ENCODE measurements around the gene CEACAM20. TPM values are rescaled to one million over a fixed set of nuclear protein-coding genes. Genes with fewer than 3 reads are reported as not detected.
"Not testable (repeated sequence)": the region's sequence is repeated elsewhere in the genome, so short reads cannot be mapped to it uniquely, and the experiment has no call there.

CEACAM20 gene
- total RNA-seq: not detected
- long read RNA-seq, donor 1: 0 reads
- long read RNA-seq, donor 2: 0 reads

DNA sequence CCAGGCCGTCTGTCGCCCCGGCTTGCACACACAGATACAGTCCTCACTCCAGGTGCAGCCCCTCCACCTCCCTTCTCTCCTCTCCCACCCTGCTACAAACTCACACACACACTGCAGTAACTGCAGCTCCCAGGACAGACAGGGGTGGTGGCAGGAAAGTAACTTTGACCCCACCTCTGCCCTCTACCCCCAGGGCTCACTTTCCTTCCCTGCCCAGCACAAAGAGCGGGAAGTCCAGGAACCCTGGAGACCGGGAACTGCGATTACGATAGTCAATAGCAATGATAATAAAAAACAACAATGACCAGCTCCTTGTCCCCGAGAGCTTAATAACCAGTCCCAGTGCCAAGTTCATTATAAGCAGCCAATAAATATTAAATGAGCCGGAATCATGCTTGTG, at the start of gene CEACAM20:
TSS of gene CEACAM20 (minus strand) at position 140 of the 400 bp plus-strand sequence. CDS start 166 bp downstream, outside the sequence.
- no peak for DNase-seq (ENCODE audit: low spot score)
- intact Hi-C loops (cut with DNase I): no loop called here

- intact Hi-C loops (cut with DNase I): no loop called here
- no peak for DNase-seq (ENCODE audit: low spot score)
Measured at GRCh38 chr19:44577566-44577874, 48.0 kb upstream of the CEACAM20 start.

GRCh38 chr19:44576843-44577565, 47.5 kb upstream of the CEACAM20 start:
- no peak for DNase-seq (ENCODE audit: low spot score)
- intact Hi-C loops (cut with DNase I): no loop called here

- intact Hi-C loops (cut with DNase I): no loop called here
Measured at GRCh38 chr19:44575116-44575700, 45.7 kb upstream of the CEACAM20 start.

GRCh38 chr19:44574186-44574950, 44.9 kb upstream of the CEACAM20 start:
- intact Hi-C loops (cut with DNase I): loop anchor here (5.0 kb wide), 2 partner anchors 83 to 88 kb away; no protein-coding TSS in a partner anchor
- no peak for DNase-seq (ENCODE audit: low spot score)

More at GRCh38 chr19:44575116-44575700, 45.7 kb upstream of the CEACAM20 start:
- DNase-seq (ENCODE audit: low spot score): no peak

DNA sequence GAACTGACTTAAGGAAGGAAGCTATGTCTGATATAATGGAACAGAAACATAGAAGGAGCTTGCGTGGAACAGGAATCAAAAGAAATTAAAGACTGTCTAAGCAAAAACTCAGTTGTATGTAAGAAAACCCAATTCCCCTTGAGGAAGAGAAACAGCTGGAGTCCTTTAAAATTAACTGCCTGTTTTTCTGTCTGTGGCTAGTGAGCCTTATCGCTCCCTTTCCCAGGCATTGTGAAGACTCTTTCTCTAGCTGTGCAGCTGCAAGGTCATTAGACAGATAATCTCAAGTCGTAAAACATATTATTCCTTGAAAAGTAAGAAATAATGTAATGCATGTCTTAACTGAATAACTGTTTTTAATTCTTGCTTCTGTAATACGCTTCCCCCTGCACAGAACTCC, 44.2 kb upstream of the CEACAM20 start:
- intact Hi-C loops (cut with DNase I): loop anchor here (5.0 kb wide), 2 partner anchors 84 to 89 kb away; no protein-coding TSS in a partner anchor
- no peak for DNase-seq (ENCODE audit: low spot score)

DNA sequence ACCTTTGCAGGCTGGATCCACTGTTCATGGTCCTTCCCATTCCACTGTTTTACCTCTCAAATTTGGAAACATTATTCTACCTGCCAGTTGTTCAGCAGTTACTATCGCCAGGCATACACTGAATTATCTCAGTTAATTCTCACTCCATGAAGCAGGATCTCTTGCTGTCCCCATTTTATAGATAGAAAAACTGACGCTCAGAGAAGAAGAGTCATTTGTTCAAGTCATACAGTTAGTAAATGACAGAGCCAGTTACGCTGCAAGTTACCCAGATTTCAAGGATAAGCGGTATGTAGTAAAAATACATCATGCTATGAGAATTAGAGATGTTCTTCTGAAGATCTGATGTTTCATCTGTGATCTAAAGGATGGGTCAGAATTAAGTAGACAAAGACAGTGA, 43.7 kb upstream of the CEACAM20 start:
- no peak for DNase-seq (ENCODE audit: low spot score)
- intact Hi-C loops (cut with DNase I): loop anchor here (5.0 kb wide), 2 partner anchors 84 to 89 kb away; no protein-coding TSS in a partner anchor

DNA sequence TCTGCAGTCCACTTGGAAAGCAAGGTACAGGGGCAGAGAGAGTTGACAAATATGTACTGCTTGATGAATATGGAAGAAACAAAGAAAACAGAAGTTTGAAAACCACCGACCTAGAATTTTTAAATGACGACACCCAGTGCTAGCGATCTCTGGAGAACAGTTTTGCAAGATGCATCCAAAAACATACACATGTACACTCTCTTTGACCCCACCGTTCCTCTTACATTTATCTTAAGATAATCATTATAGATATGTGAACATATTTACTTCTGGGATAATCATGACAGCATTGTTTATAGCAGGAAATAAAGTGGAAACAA, 43.1 kb upstream of the CEACAM20 start:
- intact Hi-C loops (cut with DNase I): loop anchor here (5.0 kb wide), 2 partner anchors 85 to 90 kb away; no protein-coding TSS in a partner anchor
- DNase-seq (ENCODE audit: low spot score): no peak

- no peak for DNase-seq (ENCODE audit: low spot score)
- intact Hi-C loops (cut with DNase I): loop anchor here (5.0 kb wide), 2 partner anchors 85 to 90 kb away; no protein-coding TSS in a partner anchor
Measured at GRCh38 chr19:44571830-44572580, 42.5 kb upstream of the CEACAM20 start.

- DNase-seq (ENCODE audit: low spot score): no peak
- intact Hi-C loops (cut with DNase I): loop anchor here (5.0 kb wide), 2 partner anchors 86 to 91 kb away; no protein-coding TSS in a partner anchor
Measured at GRCh38 chr19:44570984-44571684, 41.7 kb upstream of the CEACAM20 start.

DNA sequence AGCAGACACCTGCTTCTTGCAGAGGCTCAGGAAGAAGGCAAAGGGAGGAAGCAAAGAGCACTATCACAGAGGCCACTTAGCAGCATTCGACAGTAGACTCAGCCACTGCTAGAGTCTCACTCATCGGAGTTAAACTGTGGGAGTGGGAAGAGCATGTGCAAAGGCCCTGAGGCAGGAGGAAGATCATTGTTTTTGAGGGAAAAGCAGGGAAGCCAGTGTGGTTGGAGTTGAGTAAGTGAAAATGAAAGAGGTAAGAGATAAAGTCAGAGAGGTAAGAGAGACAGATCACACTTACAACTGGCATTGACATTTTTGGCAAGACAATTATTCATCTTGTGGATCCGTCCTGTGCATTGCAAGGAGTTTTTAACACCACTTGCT, 41.1 kb upstream of the CEACAM20 start:
- DNase-seq (ENCODE audit: low spot score): no peak
- intact Hi-C loops (cut with DNase I): loop anchor here (5.0 kb wide), 2 partner anchors 87 to 92 kb away; no protein-coding TSS in a partner anchor

GRCh38 chr19:44567745-44568144, 38.3 kb upstream of the CEACAM20 start:
- intact Hi-C loops (cut with DNase I): no loop called here
- DNase-seq (ENCODE audit: low spot score): no peak

GRCh38 chr19:44566984-44567383, 37.5 kb upstream of the CEACAM20 start:
- no peak for DNase-seq (ENCODE audit: low spot score)
- intact Hi-C loops (cut with DNase I): no loop called here

DNA sequence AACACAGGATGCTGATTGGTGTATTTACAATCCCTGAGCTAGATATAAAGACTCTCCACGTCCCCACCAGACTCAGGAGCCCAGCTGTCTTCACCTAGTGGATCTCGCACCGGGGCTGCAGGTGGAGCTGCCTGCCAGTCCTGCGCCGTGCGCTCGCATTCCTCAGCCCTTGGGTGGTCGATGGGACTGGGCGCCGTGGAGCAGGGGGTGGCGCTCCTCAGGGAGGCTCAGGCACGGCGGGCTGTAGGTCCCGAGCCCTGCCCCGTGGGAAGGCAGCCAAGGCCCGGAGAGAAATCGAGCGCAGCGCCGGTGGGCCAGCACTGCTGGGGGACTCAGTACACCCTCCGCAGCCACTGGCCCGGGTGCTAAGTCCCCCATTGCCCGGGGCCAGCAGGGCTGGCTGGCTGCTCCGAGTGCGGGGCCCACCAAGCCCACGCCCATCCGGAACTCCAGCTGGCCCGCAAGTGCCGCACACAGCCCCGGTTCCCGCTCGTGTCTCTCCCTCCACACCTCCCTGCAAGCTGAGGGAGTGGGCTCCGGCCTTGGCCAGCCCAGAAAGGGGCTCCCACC, 33.7 kb upstream of the CEACAM20 start:
- DNase-seq (ENCODE audit: low spot score); intact Hi-C loops (cut with DNase I): not testable (repeated sequence)

DNA sequence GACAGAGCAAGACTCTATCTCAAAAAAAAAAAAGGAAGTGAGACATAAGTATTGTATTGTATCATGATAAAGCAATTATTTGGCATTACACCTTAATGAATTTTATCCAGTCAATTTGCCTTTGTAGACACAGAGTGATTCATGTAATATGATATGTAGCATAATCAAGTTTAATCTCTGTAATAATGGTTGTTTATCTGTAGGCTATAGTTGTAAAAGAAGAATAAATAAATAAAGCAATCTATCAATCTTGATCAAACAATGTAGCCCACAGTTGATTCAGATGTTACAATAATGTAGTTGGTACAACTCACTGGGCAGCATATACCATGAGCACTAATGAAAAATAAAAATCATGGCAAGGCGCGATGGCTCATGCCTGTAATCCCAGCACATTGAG, 28.5 kb upstream of the CEACAM20 start:
- intact Hi-C loops (cut with DNase I): no loop called here

GRCh38 chr19:44554641-44555246, 25.3 kb upstream of the CEACAM20 start:
- intact Hi-C loops (cut with DNase I): no loop called here

More for the DNA sequence above, 28.5 kb upstream of the CEACAM20 start:
- DNase-seq (ENCODE audit: low spot score): no peak

GRCh38 chr19:44553478-44554171, 24.1 kb upstream of the CEACAM20 start:
- intact Hi-C loops (cut with DNase I): no loop called here

More at GRCh38 chr19:44554641-44555246, 25.3 kb upstream of the CEACAM20 start:
- DNase-seq (ENCODE audit: low spot score): no peak

More at GRCh38 chr19:44553478-44554171, 24.1 kb upstream of the CEACAM20 start:
- no peak for DNase-seq (ENCODE audit: low spot score)
